ENCODE measurements around the gene SETDB2.
"Not testable (repeated sequence)": the region's sequence is repeated elsewhere in the genome, so short reads cannot be mapped to it uniquely, and the experiment has no call there.

Gene SETDB2

DNA sequence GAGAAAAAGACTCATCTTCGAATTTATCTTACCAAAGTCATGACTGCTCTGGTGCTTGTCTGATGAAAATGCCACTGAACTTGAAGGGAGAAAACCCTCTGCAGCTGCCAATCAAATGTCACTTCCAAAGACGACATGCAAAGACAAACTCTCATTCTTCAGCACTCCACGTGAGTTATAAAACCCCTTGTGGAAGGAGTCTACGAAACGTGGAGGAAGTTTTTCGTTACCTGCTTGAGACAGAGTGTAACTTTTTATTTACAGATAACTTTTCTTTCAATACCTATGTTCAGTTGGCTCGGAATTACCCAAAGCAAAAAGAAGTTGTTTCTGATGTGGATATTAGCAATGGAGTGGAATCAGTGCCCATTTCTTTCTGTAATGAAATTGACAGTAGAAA is 32.5 kb downstream of the SETDB2 start:
- no peak for DNase-seq

GRCh38 chr13:49481788-49482187 is 37.7 kb downstream of the SETDB2 start:
- no peak for DNase-seq

GRCh38 chr13:49488563-49488962 is 44.5 kb downstream of the SETDB2 start:
- DNase-seq, result no peak

DNA sequence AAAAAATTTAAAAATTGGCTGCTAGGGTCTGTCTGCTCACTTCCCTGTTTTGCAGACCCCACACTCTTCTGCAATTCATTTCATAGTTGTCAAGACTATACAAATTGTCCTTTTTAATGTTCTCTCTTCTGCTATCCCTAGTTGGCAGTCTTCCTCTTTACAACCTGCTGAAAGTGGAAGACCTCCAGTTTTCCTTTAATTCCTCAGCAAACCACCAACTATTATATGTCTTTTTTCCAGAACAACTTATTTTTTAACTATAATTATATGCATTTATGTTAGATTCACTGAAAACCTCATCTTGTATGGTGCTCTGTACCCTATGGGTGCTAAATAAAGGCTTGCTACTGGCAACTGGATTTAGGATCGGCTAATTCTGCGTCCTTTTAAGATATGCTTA is 50.6 kb downstream of the SETDB2 start:
- no peak for DNase-seq

DNA sequence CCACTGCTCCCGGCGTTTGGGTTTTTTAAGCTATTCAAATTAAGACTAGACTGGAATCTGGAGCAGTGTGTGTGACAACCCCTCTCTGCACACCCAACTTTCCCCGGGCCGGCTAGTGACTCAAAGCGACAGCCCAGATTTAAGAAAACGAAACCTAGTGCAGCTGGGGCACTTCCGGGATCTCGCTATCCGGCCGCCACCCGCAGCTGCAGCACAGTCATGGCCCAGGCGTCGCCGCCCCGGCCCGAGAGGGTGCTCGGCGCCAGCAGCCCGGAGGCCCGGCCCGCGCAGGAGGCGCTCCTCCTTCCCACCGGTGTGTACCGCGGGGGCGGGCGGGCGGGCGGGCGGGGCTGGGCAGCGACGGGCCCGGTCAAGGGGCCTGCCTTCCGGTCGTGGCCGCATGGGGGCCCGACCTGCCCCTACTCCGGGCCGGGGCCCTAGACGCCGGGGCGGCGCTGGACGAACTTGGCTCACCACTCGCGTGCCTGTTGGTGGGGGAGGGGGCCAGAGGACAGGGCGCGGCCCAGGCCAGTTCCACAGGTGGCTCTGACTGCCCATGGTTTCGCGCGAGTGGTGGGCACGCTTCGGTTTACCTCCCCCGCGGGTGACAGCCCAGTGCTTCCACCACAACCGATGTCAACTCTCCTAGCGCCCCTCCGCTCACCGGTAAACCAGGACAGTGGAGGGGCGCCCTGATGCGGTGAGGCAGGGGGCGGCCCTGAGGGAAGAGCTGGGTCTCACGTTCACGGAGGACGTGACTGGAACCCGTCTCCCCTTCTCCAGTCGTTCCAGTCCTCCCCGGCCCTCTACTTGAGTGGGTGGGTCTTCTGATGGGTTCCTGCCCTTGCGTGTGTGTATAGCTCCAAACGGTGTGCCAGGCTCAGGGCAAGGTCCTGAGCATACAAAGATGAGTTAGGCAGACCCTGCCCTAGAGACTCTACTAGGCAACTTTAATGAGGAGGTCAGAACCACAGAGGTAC is 52.0 kb downstream of the SETDB2 start, which contains the start of gene PHF11:
Gene PHF11 (plus strand): TSS at position 171 of the 980 bp plus-strand sequence. CDS start 49 bp downstream, at position 220.
- peak; percentile 87 for DNase-seq

- DNase-seq, result not testable (repeated sequence)
These were observed 52.8 kb downstream of the SETDB2 start for GRCh38 chr13:49496837-49497236.

- no peak for DNase-seq
These were observed 53.2 kb downstream of the SETDB2 start for GRCh38 chr13:49497272-49497671.

GRCh38 chr13:49498206-49498605 is 54.1 kb downstream of the SETDB2 start:
- DNase-seq, result no peak

GRCh38 chr13:49499889-49500660 is 56.0 kb downstream of the SETDB2 start:
- DNase-seq, result no peak

GRCh38 chr13:49502954-49503353 is 58.9 kb downstream of the SETDB2 start:
- no peak for DNase-seq

GRCh38 chr13:49503951-49504350 is 59.9 kb downstream of the SETDB2 start:
- no peak for DNase-seq

GRCh38 chr13:49512578-49512977 is 68.5 kb downstream of the SETDB2 start:
- no peak for DNase-seq

- no peak for DNase-seq
These were observed 72.4 kb downstream of the SETDB2 start for GRCh38 chr13:49516467-49516866.

DNA sequence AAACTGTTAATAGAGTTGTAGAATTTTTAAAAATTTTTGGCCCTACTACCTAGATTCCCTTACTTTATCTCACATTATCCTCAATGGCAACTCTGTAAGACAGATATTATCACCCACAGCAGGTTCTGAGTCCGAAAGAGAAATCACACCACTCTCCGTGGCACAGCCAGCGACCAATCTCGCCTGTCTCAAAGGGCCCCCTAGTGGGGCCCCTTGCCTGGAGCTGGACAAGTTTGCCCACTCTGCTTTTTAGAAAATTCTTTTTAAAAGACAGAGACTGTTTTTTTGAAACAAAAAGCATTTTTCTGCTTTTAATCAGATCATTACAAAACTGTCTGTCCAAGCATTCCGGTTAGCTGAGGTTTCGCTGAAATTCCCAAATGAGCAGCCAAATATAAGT is 73.4 kb downstream of the SETDB2 start:
- DNase-seq, result no peak

GRCh38 chr13:49521224-49521623 is 77.2 kb downstream of the SETDB2 start:
- DNase-seq, result no peak

- DNase-seq, result no peak
These were observed 80.8 kb downstream of the SETDB2 start for GRCh38 chr13:49524740-49525501.

DNA sequence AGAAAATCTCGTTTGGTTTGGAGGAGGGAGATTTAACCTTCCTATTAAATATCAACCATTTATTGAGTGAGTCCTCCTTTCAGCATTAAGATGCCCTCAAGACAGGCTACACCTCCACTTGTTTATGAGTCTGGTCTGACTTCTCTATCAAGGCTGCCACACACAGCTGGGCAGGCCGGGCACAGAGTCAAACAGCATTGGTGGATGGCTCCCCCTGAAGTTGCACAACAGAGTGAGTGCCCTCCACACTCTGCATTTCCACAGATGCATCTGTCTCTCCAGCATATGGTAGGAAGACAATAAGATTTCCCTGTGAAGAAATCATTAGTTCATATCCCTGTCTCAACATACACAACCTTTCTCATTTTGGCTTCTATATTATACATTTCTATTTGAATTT is 83.0 kb downstream of the SETDB2 start:
- DNase-seq, result no peak

- no peak for DNase-seq
These were observed 84.1 kb downstream of the SETDB2 start for GRCh38 chr13:49528161-49528560.

GRCh38 chr13:49530457-49530856 is 86.4 kb downstream of the SETDB2 start:
- DNase-seq, result no peak

DNA sequence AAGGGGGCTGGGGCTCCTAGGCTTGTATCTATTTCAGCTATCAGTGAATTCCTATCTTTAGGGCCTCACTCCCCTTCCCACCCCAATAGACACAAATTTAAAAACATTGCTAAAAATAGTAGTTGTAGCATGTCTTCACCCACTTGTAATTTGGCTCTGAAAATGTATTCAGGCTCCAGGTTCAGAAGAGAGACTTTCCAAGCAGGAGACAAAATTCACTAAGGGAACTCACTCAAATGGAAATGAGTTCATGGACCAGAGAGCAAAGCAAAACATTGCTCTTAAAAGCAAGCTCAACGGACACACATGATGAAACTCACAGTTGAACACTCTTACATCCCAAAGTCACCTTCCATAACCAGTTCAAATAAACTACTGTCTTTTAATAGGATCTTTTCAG is 88.5 kb downstream of the SETDB2 start:
- no peak for DNase-seq

DNA sequence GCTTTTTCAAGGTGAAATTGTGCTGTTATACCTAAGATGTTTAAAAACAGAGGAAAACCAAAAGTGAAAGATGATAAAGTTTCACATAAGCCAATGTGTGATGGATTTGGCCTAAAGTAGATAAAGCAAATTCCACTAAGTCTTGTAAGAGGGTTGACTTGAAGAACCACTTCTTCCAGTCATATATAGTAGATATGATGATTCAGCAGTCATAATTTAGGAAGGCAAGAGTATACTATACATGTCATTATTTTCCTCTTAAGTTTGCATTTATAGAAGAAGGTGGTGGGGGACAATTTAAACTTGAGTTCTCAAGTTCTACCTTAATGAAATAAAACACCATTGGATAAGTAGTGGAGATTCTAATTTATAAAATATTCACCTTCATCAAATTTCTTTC is 88.9 kb downstream of the SETDB2 start:
- no peak for DNase-seq

DNA sequence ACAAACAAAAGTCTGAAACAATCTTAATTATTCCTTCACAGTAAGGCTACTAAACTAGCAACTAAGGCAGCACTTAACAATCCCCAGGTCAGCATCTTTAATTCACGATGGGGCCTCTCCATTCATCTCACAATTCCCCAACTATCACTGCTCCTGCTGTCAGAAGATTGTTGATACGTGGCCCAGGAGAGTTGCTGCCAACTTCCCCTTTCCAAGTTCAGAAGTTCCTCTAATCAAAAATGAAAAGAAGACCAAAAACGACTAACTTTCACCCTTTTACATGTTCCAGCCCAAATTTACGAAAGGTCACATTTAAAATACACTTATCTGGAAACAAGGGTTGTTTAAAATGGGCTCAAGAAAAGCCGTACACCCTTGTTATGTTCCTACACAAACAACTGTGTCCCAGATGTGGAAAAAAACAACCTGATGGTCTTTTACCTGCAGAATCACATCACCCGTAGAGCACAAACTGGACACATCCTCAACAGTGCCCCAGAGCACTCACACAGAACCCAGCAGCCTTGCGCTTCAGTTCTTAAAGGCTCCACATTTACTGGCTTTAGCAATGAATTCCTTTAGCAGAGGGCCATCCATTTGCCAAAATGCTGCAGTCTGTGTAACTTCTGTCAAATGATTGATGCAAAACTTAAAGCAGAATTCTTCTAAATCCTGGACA is 89.7 kb downstream of the SETDB2 start:
- no peak for DNase-seq

Data from RPMI8226 (cell line).